NCI-H345 (cell line): ENCODE results near the gene STAMBP.
"Not testable (repeated sequence)": the region's sequence is repeated elsewhere in the genome, so short reads cannot be mapped to it uniquely, and the experiment has no call there.

Experiments used
- DNase-seq: peaks from one replicate; lab custom pipeline; 2025; lab: John Stamatoyannopoulos, UW

Gene STAMBP

GRCh38 chr2:73828818-73829570, at the start of gene STAMBP:
TSS of gene STAMBP (plus strand) at chr2:73828961. CDS start at chr2:73830857, 1,896 bp downstream.
- peak; percentile 98 for DNase-seq

GRCh38 chr2:73779467-73780236, 49.1 kb upstream of the STAMBP start, which contains the start of gene DUSP11:
TSS of gene DUSP11 (minus strand) at chr2:73780103. CDS start at chr2:73779974, 129 bp downstream.
- DNase-seq = peak; percentile 97

GRCh38 chr2:73780237-73780582, 48.6 kb upstream of the STAMBP start:
- no peak for DNase-seq

GRCh38 chr2:73783402-73783801, 45.4 kb upstream of the STAMBP start:
- DNase-seq = not testable (repeated sequence)

- not testable (repeated sequence) for DNase-seq
Observed at GRCh38 chr2:73783883-73784282, 44.9 kb upstream of the STAMBP start, which contains the start of gene C2orf78. TSS of gene C2orf78 (plus strand) at chr2:73784183. CDS start at chr2:73784310, 127 bp downstream.

- DNase-seq = no peak
Observed at GRCh38 chr2:73811878-73812277, 16.9 kb upstream of the STAMBP start.

GRCh38 chr2:73812635-73813034, 16.1 kb upstream of the STAMBP start:
- no peak for DNase-seq

GRCh38 chr2:73818296-73818695, 10.5 kb upstream of the STAMBP start:
- DNase-seq = no peak

GRCh38 chr2:73821227-73821626, 7.5 kb upstream of the STAMBP start:
- DNase-seq = no peak

GRCh38 chr2:73821669-73822068, 7.1 kb upstream of the STAMBP start:
- DNase-seq = no peak

- DNase-seq = no peak
Observed at GRCh38 chr2:73822276-73822675, 6.5 kb upstream of the STAMBP start.

- no peak for DNase-seq
Observed at GRCh38 chr2:73822991-73823390, 5.8 kb upstream of the STAMBP start.

- no peak for DNase-seq
Observed at GRCh38 chr2:73823416-73823815, 5.3 kb upstream of the STAMBP start.

- peak; percentile 58 for DNase-seq
Observed at GRCh38 chr2:73823916-73824523, 4.7 kb upstream of the STAMBP start.

GRCh38 chr2:73825408-73825807, 3.4 kb upstream of the STAMBP start:
- no peak for DNase-seq

GRCh38 chr2:73827018-73827417, 1.7 kb upstream of the STAMBP start:
- peak; percentile 3 for DNase-seq

GRCh38 chr2:73827660-73828388, 937 bp upstream of the STAMBP start:
- no peak for DNase-seq

GRCh38 chr2:73828389-73828817, 358 bp upstream of the STAMBP start:
- DNase-seq = no peak

GRCh38 chr2:73830871-73831401, 2.2 kb downstream of the STAMBP start:
- no peak for DNase-seq

- DNase-seq = no peak
Observed at GRCh38 chr2:73832930-73833329, 4.2 kb downstream of the STAMBP start.

- DNase-seq = peak; percentile 3
Observed at GRCh38 chr2:73836141-73836943, 7.6 kb downstream of the STAMBP start.
